ENCODE measurements around the gene FAM163A. TPM values are rescaled to one million over a fixed set of nuclear protein-coding genes. Genes with fewer than 3 reads are reported as not detected.

The FAM163A gene
- total and polyA plus RNA-seq, 9 of the 15 experiments (the other 6 are each of a cell fraction or from before 2014, with no cell fraction given) = not detected

DNA sequence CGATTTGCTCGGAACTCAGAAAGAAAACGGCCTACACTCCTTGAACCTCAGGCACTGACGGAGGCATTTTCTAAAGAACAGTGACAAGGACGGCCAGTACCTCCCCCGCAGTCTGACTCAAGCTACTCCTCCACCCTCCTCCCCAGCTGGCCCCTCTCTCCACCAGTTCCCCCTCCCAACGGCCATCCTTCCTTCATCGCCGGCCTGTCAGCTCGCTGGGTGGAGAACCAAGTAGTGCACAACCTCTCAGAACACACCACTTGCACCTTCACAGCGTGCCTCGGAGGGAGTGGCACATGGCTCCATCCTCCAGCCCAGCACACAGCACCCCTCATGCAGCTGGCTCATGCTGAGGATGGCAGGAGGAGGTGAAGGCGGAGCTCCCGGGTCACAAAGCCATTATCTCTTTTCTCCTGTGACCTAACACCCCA is 75.7 kb downstream of the FAM163A start (continued):
- TF ChIP-seq, protein P1, sequence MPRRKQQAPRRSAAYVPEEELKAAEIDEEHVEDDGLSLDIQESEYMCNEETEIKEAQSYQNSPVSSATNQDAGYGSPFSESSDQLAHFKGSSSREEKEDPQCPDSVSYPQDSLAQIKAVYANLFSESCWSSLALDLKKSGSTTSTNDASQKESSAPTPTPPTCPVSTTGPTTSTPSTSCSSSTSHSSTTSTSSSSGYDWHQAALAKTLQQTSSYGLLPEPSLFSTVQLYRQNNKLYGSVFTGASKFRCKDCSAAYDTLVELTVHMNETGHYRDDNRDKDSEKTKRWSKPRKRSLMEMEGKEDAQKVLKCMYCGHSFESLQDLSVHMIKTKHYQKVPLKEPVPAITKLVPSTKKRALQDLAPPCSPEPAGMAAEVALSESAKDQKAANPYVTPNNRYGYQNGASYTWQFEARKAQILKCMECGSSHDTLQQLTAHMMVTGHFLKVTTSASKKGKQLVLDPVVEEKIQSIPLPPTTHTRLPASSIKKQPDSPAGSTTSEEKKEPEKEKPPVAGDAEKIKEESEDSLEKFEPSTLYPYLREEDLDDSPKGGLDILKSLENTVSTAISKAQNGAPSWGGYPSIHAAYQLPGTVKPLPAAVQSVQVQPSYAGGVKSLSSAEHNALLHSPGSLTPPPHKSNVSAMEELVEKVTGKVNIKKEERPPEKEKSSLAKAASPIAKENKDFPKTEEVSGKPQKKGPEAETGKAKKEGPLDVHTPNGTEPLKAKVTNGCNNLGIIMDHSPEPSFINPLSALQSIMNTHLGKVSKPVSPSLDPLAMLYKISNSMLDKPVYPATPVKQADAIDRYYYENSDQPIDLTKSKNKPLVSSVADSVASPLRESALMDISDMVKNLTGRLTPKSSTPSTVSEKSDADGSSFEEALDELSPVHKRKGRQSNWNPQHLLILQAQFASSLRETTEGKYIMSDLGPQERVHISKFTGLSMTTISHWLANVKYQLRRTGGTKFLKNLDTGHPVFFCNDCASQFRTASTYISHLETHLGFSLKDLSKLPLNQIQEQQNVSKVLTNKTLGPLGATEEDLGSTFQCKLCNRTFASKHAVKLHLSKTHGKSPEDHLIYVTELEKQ (CRISPR knock-in tag; IDR thresholded peaks at IDR 0.05) = no peak
- TF ChIP-seq RNF2 (IDR thresholded peaks at IDR 0.05) = 0 out of 2 replicates have a peak, but pooled peaks have one; percentile 47
- TF ChIP-seq, protein P2, sequence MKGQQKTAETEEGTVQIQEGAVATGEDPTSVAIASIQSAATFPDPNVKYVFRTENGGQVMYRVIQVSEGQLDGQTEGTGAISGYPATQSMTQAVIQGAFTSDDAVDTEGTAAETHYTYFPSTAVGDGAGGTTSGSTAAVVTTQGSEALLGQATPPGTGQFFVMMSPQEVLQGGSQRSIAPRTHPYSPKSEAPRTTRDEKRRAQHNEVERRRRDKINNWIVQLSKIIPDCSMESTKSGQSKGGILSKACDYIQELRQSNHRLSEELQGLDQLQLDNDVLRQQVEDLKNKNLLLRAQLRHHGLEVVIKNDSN (CRISPR knock-in tag; IDR thresholded peaks at IDR 0.05) = no peak
- no peak for TF ChIP-seq MYC (IDR thresholded peaks at IDR 0.05; ENCODE audit: low read depth, low read length)
- TF ChIP-seq MYC (CRISPR knock-in tag; IDR thresholded peaks at IDR 0.05; ENCODE audit: borderline replicate concordance, low read depth) = no peak
- TF ChIP-seq, protein P3, sequence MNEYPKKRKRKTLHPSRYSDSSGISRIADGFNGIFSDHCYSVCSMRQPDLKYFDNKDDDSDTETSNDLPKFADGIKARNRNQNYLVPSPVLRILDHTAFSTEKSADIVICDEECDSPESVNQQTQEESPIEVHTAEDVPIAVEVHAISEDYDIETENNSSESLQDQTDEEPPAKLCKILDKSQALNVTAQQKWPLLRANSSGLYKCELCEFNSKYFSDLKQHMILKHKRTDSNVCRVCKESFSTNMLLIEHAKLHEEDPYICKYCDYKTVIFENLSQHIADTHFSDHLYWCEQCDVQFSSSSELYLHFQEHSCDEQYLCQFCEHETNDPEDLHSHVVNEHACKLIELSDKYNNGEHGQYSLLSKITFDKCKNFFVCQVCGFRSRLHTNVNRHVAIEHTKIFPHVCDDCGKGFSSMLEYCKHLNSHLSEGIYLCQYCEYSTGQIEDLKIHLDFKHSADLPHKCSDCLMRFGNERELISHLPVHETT (CRISPR knock-in tag; conservative IDR thresholded peaks at IDR 0.05 in 1 of 2, IDR thresholded peaks at IDR 0.05 in 1 of 2) = no peak
- TF ChIP-seq BHLHE40 (IDR thresholded peaks at IDR 0.05; ENCODE audit: low read length) = peak; percentile 61; the same call in 1 of the 2 replicates
- no peak for TF ChIP-seq ARNT (IDR thresholded peaks at IDR 0.05)
- TF ChIP-seq ZBTB17 (CRISPR knock-in tag; IDR thresholded peaks at IDR 0.05) = peak; percentile 86
- TF ChIP-seq, protein P4, sequence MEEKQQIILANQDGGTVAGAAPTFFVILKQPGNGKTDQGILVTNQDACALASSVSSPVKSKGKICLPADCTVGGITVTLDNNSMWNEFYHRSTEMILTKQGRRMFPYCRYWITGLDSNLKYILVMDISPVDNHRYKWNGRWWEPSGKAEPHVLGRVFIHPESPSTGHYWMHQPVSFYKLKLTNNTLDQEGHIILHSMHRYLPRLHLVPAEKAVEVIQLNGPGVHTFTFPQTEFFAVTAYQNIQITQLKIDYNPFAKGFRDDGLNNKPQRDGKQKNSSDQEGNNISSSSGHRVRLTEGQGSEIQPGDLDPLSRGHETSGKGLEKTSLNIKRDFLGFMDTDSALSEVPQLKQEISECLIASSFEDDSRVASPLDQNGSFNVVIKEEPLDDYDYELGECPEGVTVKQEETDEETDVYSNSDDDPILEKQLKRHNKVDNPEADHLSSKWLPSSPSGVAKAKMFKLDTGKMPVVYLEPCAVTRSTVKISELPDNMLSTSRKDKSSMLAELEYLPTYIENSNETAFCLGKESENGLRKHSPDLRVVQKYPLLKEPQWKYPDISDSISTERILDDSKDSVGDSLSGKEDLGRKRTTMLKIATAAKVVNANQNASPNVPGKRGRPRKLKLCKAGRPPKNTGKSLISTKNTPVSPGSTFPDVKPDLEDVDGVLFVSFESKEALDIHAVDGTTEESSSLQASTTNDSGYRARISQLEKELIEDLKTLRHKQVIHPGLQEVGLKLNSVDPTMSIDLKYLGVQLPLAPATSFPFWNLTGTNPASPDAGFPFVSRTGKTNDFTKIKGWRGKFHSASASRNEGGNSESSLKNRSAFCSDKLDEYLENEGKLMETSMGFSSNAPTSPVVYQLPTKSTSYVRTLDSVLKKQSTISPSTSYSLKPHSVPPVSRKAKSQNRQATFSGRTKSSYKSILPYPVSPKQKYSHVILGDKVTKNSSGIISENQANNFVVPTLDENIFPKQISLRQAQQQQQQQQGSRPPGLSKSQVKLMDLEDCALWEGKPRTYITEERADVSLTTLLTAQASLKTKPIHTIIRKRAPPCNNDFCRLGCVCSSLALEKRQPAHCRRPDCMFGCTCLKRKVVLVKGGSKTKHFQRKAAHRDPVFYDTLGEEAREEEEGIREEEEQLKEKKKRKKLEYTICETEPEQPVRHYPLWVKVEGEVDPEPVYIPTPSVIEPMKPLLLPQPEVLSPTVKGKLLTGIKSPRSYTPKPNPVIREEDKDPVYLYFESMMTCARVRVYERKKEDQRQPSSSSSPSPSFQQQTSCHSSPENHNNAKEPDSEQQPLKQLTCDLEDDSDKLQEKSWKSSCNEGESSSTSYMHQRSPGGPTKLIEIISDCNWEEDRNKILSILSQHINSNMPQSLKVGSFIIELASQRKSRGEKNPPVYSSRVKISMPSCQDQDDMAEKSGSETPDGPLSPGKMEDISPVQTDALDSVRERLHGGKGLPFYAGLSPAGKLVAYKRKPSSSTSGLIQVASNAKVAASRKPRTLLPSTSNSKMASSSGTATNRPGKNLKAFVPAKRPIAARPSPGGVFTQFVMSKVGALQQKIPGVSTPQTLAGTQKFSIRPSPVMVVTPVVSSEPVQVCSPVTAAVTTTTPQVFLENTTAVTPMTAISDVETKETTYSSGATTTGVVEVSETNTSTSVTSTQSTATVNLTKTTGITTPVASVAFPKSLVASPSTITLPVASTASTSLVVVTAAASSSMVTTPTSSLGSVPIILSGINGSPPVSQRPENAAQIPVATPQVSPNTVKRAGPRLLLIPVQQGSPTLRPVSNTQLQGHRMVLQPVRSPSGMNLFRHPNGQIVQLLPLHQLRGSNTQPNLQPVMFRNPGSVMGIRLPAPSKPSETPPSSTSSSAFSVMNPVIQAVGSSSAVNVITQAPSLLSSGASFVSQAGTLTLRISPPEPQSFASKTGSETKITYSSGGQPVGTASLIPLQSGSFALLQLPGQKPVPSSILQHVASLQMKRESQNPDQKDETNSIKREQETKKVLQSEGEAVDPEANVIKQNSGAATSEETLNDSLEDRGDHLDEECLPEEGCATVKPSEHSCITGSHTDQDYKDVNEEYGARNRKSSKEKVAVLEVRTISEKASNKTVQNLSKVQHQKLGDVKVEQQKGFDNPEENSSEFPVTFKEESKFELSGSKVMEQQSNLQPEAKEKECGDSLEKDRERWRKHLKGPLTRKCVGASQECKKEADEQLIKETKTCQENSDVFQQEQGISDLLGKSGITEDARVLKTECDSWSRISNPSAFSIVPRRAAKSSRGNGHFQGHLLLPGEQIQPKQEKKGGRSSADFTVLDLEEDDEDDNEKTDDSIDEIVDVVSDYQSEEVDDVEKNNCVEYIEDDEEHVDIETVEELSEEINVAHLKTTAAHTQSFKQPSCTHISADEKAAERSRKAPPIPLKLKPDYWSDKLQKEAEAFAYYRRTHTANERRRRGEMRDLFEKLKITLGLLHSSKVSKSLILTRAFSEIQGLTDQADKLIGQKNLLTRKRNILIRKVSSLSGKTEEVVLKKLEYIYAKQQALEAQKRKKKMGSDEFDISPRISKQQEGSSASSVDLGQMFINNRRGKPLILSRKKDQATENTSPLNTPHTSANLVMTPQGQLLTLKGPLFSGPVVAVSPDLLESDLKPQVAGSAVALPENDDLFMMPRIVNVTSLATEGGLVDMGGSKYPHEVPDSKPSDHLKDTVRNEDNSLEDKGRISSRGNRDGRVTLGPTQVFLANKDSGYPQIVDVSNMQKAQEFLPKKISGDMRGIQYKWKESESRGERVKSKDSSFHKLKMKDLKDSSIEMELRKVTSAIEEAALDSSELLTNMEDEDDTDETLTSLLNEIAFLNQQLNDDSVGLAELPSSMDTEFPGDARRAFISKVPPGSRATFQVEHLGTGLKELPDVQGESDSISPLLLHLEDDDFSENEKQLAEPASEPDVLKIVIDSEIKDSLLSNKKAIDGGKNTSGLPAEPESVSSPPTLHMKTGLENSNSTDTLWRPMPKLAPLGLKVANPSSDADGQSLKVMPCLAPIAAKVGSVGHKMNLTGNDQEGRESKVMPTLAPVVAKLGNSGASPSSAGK (IDR thresholded peaks at IDR 0.05) = peak; percentile 93
- no peak for TF ChIP-seq ZNF175 (CRISPR knock-in tag; IDR thresholded peaks at IDR 0.05; ENCODE audit: low read depth)
